Astrocyte (in vitro differentiated cells and primary cell): Measurements from ENCODE around the gene CDC42EP1. TPM values are rescaled to one million over a fixed set of nuclear protein-coding genes. Genes with fewer than 3 reads are reported as not detected.

Experiments used
- DNase-seq: peaks from one replicate; pipeline ENCODE4 v3.0.0-alpha.2; 2010; ENCODE audit warnings: low read depth
- FAIRE-seq: peaks from 2 replicates; lab custom pipeline; 2011; peaks lifted over from hg19 to GRCh38; lab: Jason Lieb, UNC
- H2AFZ ChIP-seq: 2 replicates; pipeline ENCODE4 v1.6.0; 2012; ENCODE audit warnings: low read depth, low read length, inconsistent platforms
- H3K27ac ChIP-seq: 2 replicates; pipeline ENCODE4 v1.5.1; 2011; ENCODE audit warnings: low read depth, low read length, inconsistent platforms
- H3K27me3 ChIP-seq: 2 replicates; pipeline ENCODE4 v1.6.0; 2011; ENCODE audit warnings: low read length, inconsistent platforms; ENCODE audit not compliant: insufficient read depth
- H3K36me3 ChIP-seq: 2 replicates; pipeline ENCODE4 v1.5.1; 2011; ENCODE audit warnings: low read length, inconsistent platforms; ENCODE audit not compliant: insufficient read depth
- H3K4me1 ChIP-seq: 2 replicates; pipeline ENCODE4 v1.5.1; 2011; ENCODE audit warnings: low read length, inconsistent platforms; ENCODE audit not compliant: insufficient read depth
- H3K4me2 ChIP-seq: 2 replicates; pipeline ENCODE4 v1.6.0; 2012; ENCODE audit warnings: low read length, inconsistent platforms
- H3K4me3 ChIP-seq: 2 replicates; pipeline ENCODE4 v1.5.1; 2011; ENCODE audit warnings: low read depth, mild to moderate bottlenecking, low read length, inconsistent platforms; ENCODE audit not compliant: insufficient read depth
- H3K79me2 ChIP-seq: 2 replicates; pipeline ENCODE4 v1.6.0; 2012; ENCODE audit warnings: mild to moderate bottlenecking, low read length, inconsistent platforms; ENCODE audit not compliant: insufficient read depth
- H3K9ac ChIP-seq: 2 replicates; pipeline ENCODE4 v1.6.0; 2012; ENCODE audit warnings: mild to moderate bottlenecking, low read length, inconsistent platforms
- H3K9me3 ChIP-seq: 2 replicates; pipeline ENCODE4 v1.5.1; 2012; ENCODE audit warnings: low read depth, mild to moderate bottlenecking, low read length, inconsistent platforms; ENCODE audit not compliant: insufficient read depth
- H4K20me1 ChIP-seq: 2 replicates; pipeline ENCODE4 v1.6.0; 2012; ENCODE audit warnings: low read length, inconsistent platforms; ENCODE audit not compliant: insufficient read depth
- H3K27ac Mint-ChIP-seq: one replicate; pipeline ENCODE4 v1.8.0; 2021; ENCODE audit warnings: mild to moderate bottlenecking, mixed read lengths; ENCODE audit not compliant: unreplicated experiment
- H3K27me3 Mint-ChIP-seq: one replicate; pipeline ENCODE4 v1.8.0; 2021; ENCODE audit warnings: low read depth, mixed read lengths; ENCODE audit not compliant: unreplicated experiment
- H3K36me3 Mint-ChIP-seq: one replicate; pipeline ENCODE4 v1.8.0; 2021; ENCODE audit warnings: low read depth, mixed read lengths; ENCODE audit not compliant: unreplicated experiment
- H3K4me1 Mint-ChIP-seq: one replicate; pipeline ENCODE4 v1.8.0; 2021; ENCODE audit warnings: low read depth, mixed read lengths; ENCODE audit not compliant: unreplicated experiment
- H3K4me3 Mint-ChIP-seq: one replicate; pipeline ENCODE4 v1.8.0; 2021; ENCODE audit warnings: mild to moderate bottlenecking, moderate library complexity, mixed read lengths; ENCODE audit not compliant: unreplicated experiment
- H3K9me3 Mint-ChIP-seq: one replicate; pipeline ENCODE4 v1.8.0; 2021; ENCODE audit warnings: mild to moderate bottlenecking, mixed read lengths; ENCODE audit not compliant: unreplicated experiment
- CTCF ChIP-seq: IDR thresholded peaks from 2 replicates; pipeline ENCODE4 v1.5.1; 2011; ENCODE audit warnings: low read depth, mild to moderate bottlenecking, inconsistent platforms, low read length, moderate library complexity; ENCODE audit not compliant: insufficient read depth
- EZH2 ChIP-seq: IDR thresholded peaks from 2 replicates; pipeline ENCODE4 v1.6.1; 2012; ENCODE audit warnings: mild to moderate bottlenecking, low read length, inconsistent platforms; ENCODE audit not compliant: insufficient read depth
- total RNA-seq: library from RNA; stranded (reverse); gene quantifications from 2 replicates; pipeline ENCODE4 v1.2.1, GENCODE V29; 2021

Gene CDC42EP1
- total RNA-seq, 1 donor from 2014 or later = 106 TPM

- peaks cover 4% of the 10 kb centered on the region for H3K27me3 Mint-ChIP-seq
These were observed 8.3 kb upstream of the CDC42EP1 start for GRCh38 chr22:37551981-37552380.

GRCh38 chr22:37552524-37553163 lies 7.6 kb upstream of the CDC42EP1 start:
- FAIRE-seq (no peak), DNase-seq (peak; percentile 31)
- peaks cover 30% of the 10 kb centered on the region for H3K4me1 ChIP-seq
- Mint-ChIP-seq H3K4me1 (peaks cover 31% of the 10 kb centered on the region), H3K27me3 (peaks cover 4% of the 10 kb centered on the region), H3K36me3 (no peaks in the 10 kb centered on the region), H3K9me3 (no peaks in the 10 kb centered on the region), H3K4me3 (no peak overlapping the region), H3K27ac (peak overlapping the region; percentile 78)
- H3K9ac ChIP-seq = peak overlapping the region; percentile 55
- peak overlapping the region; percentile 19 for H2AFZ ChIP-seq
- H3K9me3 ChIP-seq = no peaks in the 10 kb centered on the region
- H3K4me2 ChIP-seq = peak overlapping the region; percentile 75
- TF ChIP-seq CTCF (no peak), EZH2 (no peak)
- no peaks in the 10 kb centered on the region for H4K20me1 ChIP-seq
- no peaks in the 10 kb centered on the region for H3K79me2 ChIP-seq
- no peak overlapping the region for H3K27ac ChIP-seq
- no peaks in the 10 kb centered on the region for H3K27me3 ChIP-seq
- H3K36me3 ChIP-seq = no peaks in the 10 kb centered on the region
- H3K4me3 ChIP-seq = no peak overlapping the region

More at GRCh38 chr22:37551981-37552380, 8.3 kb upstream of the CDC42EP1 start:
- Histone ChIP-seq H3K9me3 (no peaks in the 10 kb centered on the region), H3K4me3 (no peak overlapping the region), H3K27ac (no peak overlapping the region), H3K79me2 (no peaks in the 10 kb centered on the region), H3K9ac (peak overlapping the region; percentile 55), H4K20me1 (no peaks in the 10 kb centered on the region), H3K36me3 (no peaks in the 10 kb centered on the region), H2AFZ (no peak overlapping the region), H3K27me3 (no peaks in the 10 kb centered on the region), H3K4me2 (peak overlapping the region; percentile 75), H3K4me1 (peaks cover 31% of the 10 kb centered on the region)
- TF ChIP-seq CTCF = no peak
- TF ChIP-seq EZH2 = no peak
- Mint-ChIP-seq H3K27ac (no peak overlapping the region), H3K4me3 (no peak overlapping the region), H3K4me1 (peaks cover 30% of the 10 kb centered on the region), H3K9me3 (no peaks in the 10 kb centered on the region), H3K36me3 (no peaks in the 10 kb centered on the region)
- FAIRE-seq (no peak), DNase-seq (no peak)

- TF ChIP-seq CTCF (no peak), EZH2 (no peak)
- H3K27ac Mint-ChIP-seq = no peak overlapping the region
These were observed 6.6 kb upstream of the CDC42EP1 start for GRCh38 chr22:37553725-37554124.

More at GRCh38 chr22:37553725-37554124, 6.6 kb upstream of the CDC42EP1 start:
- no peak overlapping the region for H3K27ac ChIP-seq
- H3K79me2 ChIP-seq = no peaks in the 10 kb centered on the region
- no peaks in the 10 kb centered on the region for H3K27me3 ChIP-seq
- peaks cover 4% of the 10 kb centered on the region for H3K27me3 Mint-ChIP-seq
- no peaks in the 10 kb centered on the region for H3K36me3 ChIP-seq
- H3K4me3 ChIP-seq = no peak overlapping the region
- H4K20me1 ChIP-seq = no peaks in the 10 kb centered on the region
- no peak overlapping the region for H3K4me2 ChIP-seq
- peaks cover 31% of the 10 kb centered on the region for H3K4me1 Mint-ChIP-seq
- peaks cover 30% of the 10 kb centered on the region for H3K4me1 ChIP-seq
- no peak for DNase-seq
- no peak overlapping the region for H3K9ac ChIP-seq
- H3K9me3 ChIP-seq = no peaks in the 10 kb centered on the region
- no peak overlapping the region for H2AFZ ChIP-seq
- H3K4me3 Mint-ChIP-seq = no peak overlapping the region
- no peaks in the 10 kb centered on the region for H3K36me3 Mint-ChIP-seq
- H3K9me3 Mint-ChIP-seq = no peaks in the 10 kb centered on the region
- FAIRE-seq = no peak
